ENCODE measurements around the gene MTFP1. TPM values are rescaled to one million over a fixed set of nuclear protein-coding genes. Genes with fewer than 3 reads are reported as not detected.
A peak's percentile ranks its signal among the peaks of the same experiment; 100 is the strongest.
"Not testable (repeated sequence)": the region's sequence is repeated elsewhere in the genome, so short reads cannot be mapped to it uniquely, and the experiment has no call there.

MTFP1 gene
- total RNA-seq, 1 donor from 2014 or later: 5.7 TPM

DNA sequence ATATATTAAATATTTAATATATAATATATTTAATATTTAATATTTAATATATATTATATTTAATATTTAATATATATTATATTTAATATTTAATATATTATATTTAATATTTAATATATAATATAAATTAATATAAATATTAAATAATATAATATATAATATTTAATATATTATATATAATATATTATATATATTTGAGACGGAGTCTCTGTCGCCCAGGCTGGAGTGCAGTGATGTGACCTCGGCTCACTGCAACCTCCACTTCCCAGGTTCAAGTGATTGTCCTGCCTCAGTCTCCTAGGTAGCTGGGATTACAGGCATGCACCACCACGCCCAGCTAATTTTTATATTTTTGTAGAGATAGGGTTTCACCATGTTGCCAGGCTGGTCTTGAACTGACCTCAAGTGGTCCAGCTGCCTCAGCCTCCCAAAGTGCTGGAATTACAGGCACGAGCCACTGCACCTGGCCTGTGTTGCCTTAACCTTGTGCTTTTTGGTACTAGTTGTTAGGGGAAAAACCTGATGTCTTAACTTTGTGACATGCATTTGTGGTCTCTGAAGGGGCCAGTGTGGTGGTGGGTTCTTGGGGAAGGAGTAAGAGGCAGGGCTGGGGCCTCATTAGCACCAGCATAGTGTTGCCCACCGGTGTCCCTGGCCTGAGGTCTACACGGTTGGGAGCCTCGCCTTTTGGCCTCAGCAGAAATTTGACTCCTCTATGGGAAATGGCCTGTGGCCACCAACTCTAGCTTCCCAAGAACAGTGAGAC is 29.7 kb downstream of the MTFP1 start:
- DNase-seq: no peak

DNA sequence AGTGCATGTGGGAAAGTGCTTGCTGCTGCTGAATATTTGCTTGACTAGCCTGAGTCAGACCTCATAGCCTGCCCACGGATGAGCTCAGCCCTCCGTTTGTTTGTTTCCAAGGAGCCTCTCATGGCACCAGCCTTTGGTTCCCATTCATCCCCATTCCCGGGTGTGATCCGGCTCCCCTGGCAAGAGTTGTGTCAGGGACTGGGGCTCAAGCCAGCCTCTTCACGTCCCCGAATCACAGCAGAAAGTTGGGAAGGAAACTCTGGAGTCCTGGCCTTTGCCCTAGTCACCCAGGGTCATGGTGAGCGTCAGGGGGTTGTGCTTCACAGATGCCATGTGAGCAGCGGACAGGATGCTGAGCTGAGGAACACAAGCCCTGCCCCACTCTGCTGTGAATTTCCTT is 32.4 kb downstream of the MTFP1 start:
- no peak for DNase-seq

DNA sequence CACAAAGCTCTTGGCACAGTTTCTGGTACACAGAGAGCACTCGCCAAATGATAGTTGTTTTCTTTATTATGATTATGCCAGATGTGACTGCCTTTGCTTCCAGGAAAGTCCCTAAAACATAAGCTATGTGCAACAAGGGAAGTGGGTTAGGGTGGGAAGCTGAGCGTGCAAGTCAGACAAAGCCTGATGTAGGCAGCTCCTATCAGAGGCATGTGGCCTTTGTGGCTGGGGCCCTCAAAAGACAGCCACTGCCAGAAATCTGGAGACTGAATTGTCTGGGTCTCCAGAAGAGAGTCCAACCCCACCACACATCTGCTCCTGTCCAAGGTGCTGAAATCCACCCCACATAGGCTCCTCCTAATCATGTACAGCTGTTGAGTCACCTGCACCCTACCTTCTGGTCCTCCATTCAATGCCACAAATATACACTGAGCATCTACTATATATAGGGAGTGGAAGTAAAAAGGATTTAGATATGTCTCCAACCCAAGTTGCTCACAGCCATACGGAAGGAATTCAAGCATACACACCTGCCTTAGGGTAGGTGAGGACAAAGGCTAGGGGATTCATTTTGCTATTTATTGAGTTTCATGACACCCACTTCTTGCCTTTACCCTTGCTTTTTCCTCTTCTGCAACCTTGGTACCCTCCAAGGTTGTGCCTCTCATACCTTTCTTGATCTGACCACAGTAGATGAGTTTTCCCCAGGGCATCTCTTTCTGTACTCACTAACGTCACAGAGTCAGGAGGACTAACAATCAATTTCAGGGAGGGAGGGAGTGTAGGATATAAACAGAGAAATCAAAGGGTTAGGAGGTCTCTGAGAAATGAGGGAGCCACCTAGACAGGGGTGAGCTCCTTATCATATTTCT is 33.8 kb downstream of the MTFP1 start:
- peak; percentile 38 for DNase-seq

DNA sequence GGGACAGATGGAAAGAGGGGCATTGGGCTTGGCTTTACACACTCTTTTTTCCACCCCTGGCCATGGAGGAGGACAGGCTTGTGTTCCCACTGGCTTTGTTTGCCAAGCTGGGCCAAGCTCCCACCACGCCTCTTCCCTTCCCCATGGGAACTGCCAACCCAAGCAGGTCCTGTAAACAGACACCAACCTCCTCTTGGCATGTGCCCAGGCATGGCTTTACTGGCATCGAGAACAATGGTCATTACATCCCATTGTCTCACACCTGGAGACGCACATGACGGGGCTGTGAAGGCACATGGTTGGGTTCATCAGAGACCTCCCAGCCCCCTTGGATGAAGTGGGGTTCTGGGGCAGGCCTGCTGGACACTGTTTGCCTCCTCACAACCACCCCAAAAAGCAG is 34.6 kb downstream of the MTFP1 start:
- no peak for DNase-seq

GRCh38 chr22:30460555-30460954 is 35.0 kb downstream of the MTFP1 start:
- DNase-seq: not testable (repeated sequence)

DNA sequence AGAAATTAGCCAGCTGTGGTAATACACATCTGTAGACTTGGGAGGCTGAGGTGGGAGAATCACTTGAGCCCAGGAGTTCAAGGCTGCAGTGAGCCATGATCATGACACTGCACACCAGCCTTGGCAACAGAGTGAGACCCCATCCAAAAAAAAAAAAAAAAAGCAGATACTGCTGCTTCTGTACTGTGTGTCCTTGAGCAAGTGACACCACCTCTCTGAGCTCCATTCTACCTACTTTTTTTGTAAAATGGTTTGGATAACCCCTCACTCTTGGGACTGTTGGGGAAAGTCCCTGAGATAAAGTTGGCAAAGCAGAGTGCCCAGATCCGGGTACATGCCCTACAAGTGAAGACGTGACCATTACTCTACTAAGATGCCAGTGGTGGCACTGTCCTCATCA is 43.6 kb downstream of the MTFP1 start:
- no peak for DNase-seq

GRCh38 chr22:30470655-30471054 is 45.1 kb downstream of the MTFP1 start:
- no peak for DNase-seq

DNA sequence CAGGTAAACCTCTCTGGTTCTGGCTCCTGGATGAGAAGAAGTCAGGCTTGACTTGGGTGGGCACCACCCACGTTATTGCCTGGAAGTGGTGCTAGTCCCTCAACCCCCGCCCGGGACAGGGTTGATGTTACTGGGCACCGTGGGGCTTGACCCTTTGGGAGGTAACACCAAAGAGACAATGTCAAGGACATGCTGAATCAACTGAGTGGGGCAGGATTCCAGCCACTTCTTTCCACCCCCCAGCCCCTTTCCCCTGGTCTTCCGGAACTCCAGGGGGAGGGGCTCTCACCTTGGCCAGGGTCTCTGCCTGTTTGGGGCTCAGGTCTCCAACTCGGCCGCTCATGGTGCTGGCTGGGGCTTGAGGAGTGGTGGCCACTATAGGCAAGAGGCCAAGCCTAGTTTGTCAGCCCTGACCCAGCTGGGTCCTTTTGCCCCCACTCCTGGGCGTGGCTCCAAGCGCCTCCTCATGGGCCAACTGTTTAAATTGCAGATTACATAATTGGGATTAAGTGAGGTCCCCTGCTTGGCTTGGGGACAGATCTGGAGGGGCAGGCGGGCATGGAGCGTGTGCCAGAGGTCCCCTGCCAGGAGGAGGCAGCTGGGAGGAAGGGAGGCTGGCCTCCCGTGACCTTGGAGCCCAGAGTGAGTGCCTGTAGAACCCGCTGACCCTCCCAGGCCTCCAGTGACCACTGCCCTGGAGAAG is 46.2 kb downstream of the MTFP1 start, which contains the start of gene SEC14L3:
TSS of gene SEC14L3 (minus strand) at position 402 of the 703 bp plus-strand sequence. CDS start at position 343, 59 bp downstream.
- DNase-seq: no peak

- no peak for DNase-seq
These were observed 47.6 kb downstream of the MTFP1 start for GRCh38 chr22:30472994-30473720.

GRCh38 chr22:30474121-30474520 is 48.6 kb downstream of the MTFP1 start:
- no peak for DNase-seq

GRCh38 chr22:30474683-30475424 is 49.3 kb downstream of the MTFP1 start:
- peak; percentile 34 for DNase-seq

Small RNA genes within 50 kb of the gene (small RNA-seq; reads per million reads assigned to genes)
- gene AC004832.3 (ENCODE audit: low replicate concordance) (not detected), gene RNU6-564P (ENCODE audit: low replicate concordance) (not detected)

Other genes with a start within 250 kb of the MTFP1 start
- 0.51 TPM for gene LIF, start 179.0 kb upstream of the MTFP1 start, total RNA-seq
- not detected for gene OSM, start 158.9 kb upstream of the MTFP1 start, total RNA-seq
- 3.4 TPM for gene CASTOR1, start 136.3 kb upstream of the MTFP1 start, total RNA-seq
- gene TBC1D10A, start 98.8 kb upstream of the MTFP1 start, total RNA-seq: 11.0 TPM
- 31.4 TPM for gene SF3A1, start 68.9 kb upstream of the MTFP1 start, total RNA-seq
- 5.4 TPM for gene CCDC157, start 68.8 kb upstream of the MTFP1 start, total RNA-seq
- 11.3 TPM for gene RNF215, start 38.4 kb upstream of the MTFP1 start, total RNA-seq
- gene SEC14L2, start 28.8 kb upstream of the MTFP1 start, total RNA-seq: 1.8 TPM
- not detected for gene SEC14L3, start 46.2 kb downstream of the MTFP1 start, total RNA-seq
- gene SEC14L4, start 79.9 kb downstream of the MTFP1 start, total RNA-seq: 0.82 TPM
- gene SEC14L6, start 121.0 kb downstream of the MTFP1 start, total RNA-seq: 0.21 TPM
- 5.3 TPM for gene GAL3ST1, start 148.9 kb downstream of the MTFP1 start, total RNA-seq
- 34.2 TPM for gene PES1, start 166.1 kb downstream of the MTFP1 start, total RNA-seq
- gene TCN2, start 181.4 kb downstream of the MTFP1 start, total RNA-seq: 6.7 TPM
- gene SLC35E4, start 210.0 kb downstream of the MTFP1 start, total RNA-seq: 3.1 TPM
- 5.9 TPM for gene DUSP18, start 242.1 kb downstream of the MTFP1 start, total RNA-seq